GM23338 (cell line): ENCODE results near the gene GMPPB.

Experiments
- CREB1 ChIP-seq: fragments of 250-450 bp; sonication (Bioruptor Pico); IDR thresholded peaks from 2 replicates; pipeline ENCODE4 v1.5.0; 2020; ENCODE audit warnings: low read depth, mild to moderate bottlenecking, moderate library complexity
- EZH2 ChIP-seq: fragments of 200-600 bp; sonication (generic); IDR thresholded peaks from one replicate; pipeline ENCODE4 v1.8.0; 2017; ENCODE audit warnings: antibody characterized with exemption, mild to moderate bottlenecking, low read depth; ENCODE audit not compliant: unreplicated experiment
- EZH2phosphoT487 ChIP-seq: fragments of 200-600 bp; sonication (generic); IDR thresholded peaks from one replicate; pipeline ENCODE4 v1.8.1; 2018; ENCODE audit warnings: antibody characterized with exemption; ENCODE audit not compliant: unreplicated experiment
- JUNB ChIP-seq: IDR thresholded peaks from one replicate; pipeline ENCODE4 v1.6.1; 2016; ENCODE audit warnings: antibody characterized with exemption; ENCODE audit not compliant: unreplicated experiment
- NANOG ChIP-seq: IDR thresholded peaks from 2 replicates; pipeline ENCODE4 v1.6.1; 2016; ENCODE audit warnings: antibody characterized with exemption, borderline replicate concordance
- POLR2AphosphoS5 ChIP-seq: IDR thresholded peaks from 2 replicates; pipeline ENCODE4 v1.6.1; 2016; ENCODE audit warnings: antibody characterized with exemption, low read depth
- REST ChIP-seq: IDR thresholded peaks from one replicate; pipeline ENCODE4 v1.6.1; 2018; ENCODE audit warnings: antibody characterized with exemption; ENCODE audit not compliant: unreplicated experiment
- STAT1 ChIP-seq: IDR thresholded peaks from one replicate; pipeline ENCODE4 v1.6.1; 2016; ENCODE audit warnings: antibody characterized with exemption; ENCODE audit not compliant: unreplicated experiment
- ZNF331 ChIP-seq: fragments of 250-450 bp; sonication (Bioruptor Pico); IDR thresholded peaks from 2 replicates; pipeline ENCODE4 v1.5.0; 2020; ENCODE audit warnings: low read depth, mild to moderate bottlenecking, moderate library complexity
- TF ChIP-seq, protein P1 (sequence below), 2 experiments: fragments of 200-600 bp in 1 of 2; sonication (generic) in 1 of 2; conservative IDR thresholded peaks; 2 replicates each; pipeline versions ENCODE4 v1.5.1 to v1.6.1; 2016 to 2017; ENCODE audit warnings: antibody characterized with exemption in 2 of 2, low read depth in 2 of 2, mild to moderate bottlenecking in 2 of 2, moderate library complexity in 1 of 2
- TF ChIP-seq, protein P2 (sequence below): IDR thresholded peaks from 2 replicates; pipeline ENCODE4 v1.6.1; 2016; ENCODE audit warnings: antibody characterized with exemption

DNA sequence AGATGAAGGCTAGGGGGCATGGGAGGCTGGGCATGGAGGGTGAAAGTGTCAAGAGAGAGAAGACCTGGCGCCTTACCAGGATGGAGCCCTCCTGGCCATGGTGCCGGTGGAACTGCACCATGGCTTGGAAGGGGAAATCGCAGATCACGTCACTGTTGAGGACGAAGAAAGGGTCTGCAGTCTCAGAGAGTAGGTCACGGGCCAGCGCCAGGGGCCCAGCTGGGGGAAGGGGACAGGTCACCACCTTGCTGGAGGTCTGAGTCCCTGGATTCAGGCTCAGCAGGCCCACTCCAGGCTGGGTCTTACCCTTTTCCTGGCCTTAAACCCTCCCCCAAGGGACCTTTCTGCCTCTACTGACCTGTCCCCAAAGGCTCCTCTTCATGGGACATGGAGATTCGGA is 855 bp downstream of the GMPPB start:
- TF ChIP-seq EZH2: no peak
- TF ChIP-seq, protein P1, sequence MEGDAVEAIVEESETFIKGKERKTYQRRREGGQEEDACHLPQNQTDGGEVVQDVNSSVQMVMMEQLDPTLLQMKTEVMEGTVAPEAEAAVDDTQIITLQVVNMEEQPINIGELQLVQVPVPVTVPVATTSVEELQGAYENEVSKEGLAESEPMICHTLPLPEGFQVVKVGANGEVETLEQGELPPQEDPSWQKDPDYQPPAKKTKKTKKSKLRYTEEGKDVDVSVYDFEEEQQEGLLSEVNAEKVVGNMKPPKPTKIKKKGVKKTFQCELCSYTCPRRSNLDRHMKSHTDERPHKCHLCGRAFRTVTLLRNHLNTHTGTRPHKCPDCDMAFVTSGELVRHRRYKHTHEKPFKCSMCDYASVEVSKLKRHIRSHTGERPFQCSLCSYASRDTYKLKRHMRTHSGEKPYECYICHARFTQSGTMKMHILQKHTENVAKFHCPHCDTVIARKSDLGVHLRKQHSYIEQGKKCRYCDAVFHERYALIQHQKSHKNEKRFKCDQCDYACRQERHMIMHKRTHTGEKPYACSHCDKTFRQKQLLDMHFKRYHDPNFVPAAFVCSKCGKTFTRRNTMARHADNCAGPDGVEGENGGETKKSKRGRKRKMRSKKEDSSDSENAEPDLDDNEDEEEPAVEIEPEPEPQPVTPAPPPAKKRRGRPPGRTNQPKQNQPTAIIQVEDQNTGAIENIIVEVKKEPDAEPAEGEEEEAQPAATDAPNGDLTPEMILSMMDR (conservative IDR thresholded peaks at IDR 0.05; ENCODE audit: low read depth in 2 of 2): no peak
- no peak for TF ChIP-seq POLR2AphosphoS5
- TF ChIP-seq CREB1: no peak
- TF ChIP-seq, protein P2, sequence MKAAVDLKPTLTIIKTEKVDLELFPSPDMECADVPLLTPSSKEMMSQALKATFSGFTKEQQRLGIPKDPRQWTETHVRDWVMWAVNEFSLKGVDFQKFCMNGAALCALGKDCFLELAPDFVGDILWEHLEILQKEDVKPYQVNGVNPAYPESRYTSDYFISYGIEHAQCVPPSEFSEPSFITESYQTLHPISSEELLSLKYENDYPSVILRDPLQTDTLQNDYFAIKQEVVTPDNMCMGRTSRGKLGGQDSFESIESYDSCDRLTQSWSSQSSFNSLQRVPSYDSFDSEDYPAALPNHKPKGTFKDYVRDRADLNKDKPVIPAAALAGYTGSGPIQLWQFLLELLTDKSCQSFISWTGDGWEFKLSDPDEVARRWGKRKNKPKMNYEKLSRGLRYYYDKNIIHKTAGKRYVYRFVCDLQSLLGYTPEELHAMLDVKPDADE: no peak
- TF ChIP-seq NANOG: no peak
- no peak for TF ChIP-seq ZNF331 (CRISPR knock-in tag)
- no peak for TF ChIP-seq REST
- TF ChIP-seq EZH2phosphoT487: no peak
- TF ChIP-seq STAT1: no peak
- TF ChIP-seq JUNB: no peak
